Progenitor cell of endocrine pancreas (in vitro differentiated cells): ENCODE results near the gene SRP9. TPM values are rescaled to one million over a fixed set of nuclear protein-coding genes. Genes with fewer than 3 reads are reported as not detected.

Source experiments
- DNase-seq: peaks from one replicate; pipeline ENCODE4 v3.0.0; 2021; ENCODE audit warnings: low spot score; ENCODE audit not compliant: unreplicated experiment
- H3K27ac Mint-ChIP-seq: 2 replicates; pipeline ENCODE4 v1.8.0; 2021; ENCODE audit warnings: mild to moderate bottlenecking, moderate library complexity, mixed read lengths
- H3K27me3 Mint-ChIP-seq: 2 replicates; pipeline ENCODE4 v1.8.0; 2021; ENCODE audit warnings: mixed read lengths
- H3K36me3 Mint-ChIP-seq: 2 replicates; pipeline ENCODE4 v1.8.0; 2022; ENCODE audit warnings: mixed read lengths; ENCODE audit not compliant: insufficient read depth
- H3K4me1 Mint-ChIP-seq: 2 replicates; pipeline ENCODE4 v1.8.0; 2021; ENCODE audit warnings: low read depth, mixed read lengths
- H3K4me3 Mint-ChIP-seq: 2 replicates; pipeline ENCODE4 v1.8.0; 2021; ENCODE audit warnings: low read depth, mild to moderate bottlenecking, moderate library complexity, mixed read lengths
- H3K9me3 Mint-ChIP-seq: 2 replicates; pipeline ENCODE4 v1.8.0; 2021; ENCODE audit warnings: low read depth, mixed read lengths
- CTCF ChIP-seq: fragments of 200-600 bp; sonication (generic); IDR thresholded peaks from one replicate; pipeline ENCODE4 v1.5.0; 2021; ENCODE audit warnings: antibody characterized with exemption, mild to moderate bottlenecking; ENCODE audit not compliant: unreplicated experiment
- total RNA-seq: library from RNA; stranded (reverse); gene quantifications from 2 replicates; pipeline ENCODE4 v1.2.1, GENCODE V29; 2021

SRP9 gene
- total RNA-seq, 1 donor from 2014 or later: 423 TPM

- DNase-seq: no peak
- H3K27me3 Mint-ChIP-seq: no peaks in the 10 kb centered on the region
- TF ChIP-seq CTCF: no peak
- peaks cover 9% of the 10 kb centered on the region for H3K36me3 Mint-ChIP-seq
- peaks cover 2% of the 10 kb centered on the region for H3K4me1 Mint-ChIP-seq
- H3K4me3 Mint-ChIP-seq: no peak overlapping the region
- H3K27ac Mint-ChIP-seq: no peak overlapping the region
- H3K9me3 Mint-ChIP-seq: no peaks in the 10 kb centered on the region
Measured at GRCh38 chr1:225838793-225839192, 61.2 kb downstream of the SRP9 start.

Other genes starting within 250 kb of the SRP9 start
- gene ENAH, start 124.7 kb upstream of the SRP9 start, total RNA-seq: 213 and 217 TPM in 2 replicates
- 41.2 and 41.5 TPM in 2 replicates for gene EPHX1, start 32.3 kb downstream of the SRP9 start, total RNA-seq
- 236 and 246 TPM in 2 replicates for gene TMEM63A, start 104.6 kb downstream of the SRP9 start, total RNA-seq
- 22.9 and 26.0 TPM in 2 replicates for gene LEFTY1, start 111.3 kb downstream of the SRP9 start, total RNA-seq
- gene PYCR2, start 146.4 kb downstream of the SRP9 start, total RNA-seq: 54.5 and 54.8 TPM in 2 replicates
- gene LEFTY2, start 163.4 kb downstream of the SRP9 start, total RNA-seq: 0.22 and 0.51 TPM in 2 replicates
- 15.0 and 15.1 TPM in 2 replicates for gene SDE2, start 221.5 kb downstream of the SRP9 start, total RNA-seq